Activated CD4-positive, alpha-beta T cell treated with anti-CD3 and anti-CD28 coated beads for 4 hours (primary cell): ENCODE results near the gene MATCAP1.

Source experiments
- DNase-seq, 2 donors: peaks; one replicate each; pipeline ENCODE4 v3.0.0-alpha.2; 2020

MATCAP1 gene

GRCh38 chr16:67207249-67208091 lies 23.7 kb upstream of the MATCAP1 start:
- DNase-seq: no peak

DNA sequence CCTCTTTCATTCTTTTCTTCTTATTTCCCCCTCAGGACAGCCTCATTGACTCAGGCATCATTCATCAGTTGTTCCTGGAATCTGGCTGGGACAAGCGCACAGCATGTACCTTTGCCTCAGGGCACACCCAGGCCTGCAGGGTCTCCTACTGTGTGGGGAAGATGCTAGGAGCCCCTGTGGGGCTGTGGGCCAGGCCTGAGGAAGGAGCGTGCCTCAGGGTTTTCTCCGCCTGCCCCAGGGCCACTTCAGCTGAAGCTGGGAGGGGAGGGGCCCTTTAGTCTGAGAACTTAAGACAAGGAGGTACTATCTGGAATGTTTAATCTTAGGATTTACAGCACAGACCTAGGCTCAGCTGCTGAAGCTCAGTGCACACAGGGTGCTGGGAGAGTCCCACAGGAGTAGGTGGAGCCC lies 23.1 kb upstream of the MATCAP1 start:
- no peak for DNase-seq

GRCh38 chr16:67206129-67206837 lies 22.5 kb upstream of the MATCAP1 start:
- DNase-seq: no peak

DNA sequence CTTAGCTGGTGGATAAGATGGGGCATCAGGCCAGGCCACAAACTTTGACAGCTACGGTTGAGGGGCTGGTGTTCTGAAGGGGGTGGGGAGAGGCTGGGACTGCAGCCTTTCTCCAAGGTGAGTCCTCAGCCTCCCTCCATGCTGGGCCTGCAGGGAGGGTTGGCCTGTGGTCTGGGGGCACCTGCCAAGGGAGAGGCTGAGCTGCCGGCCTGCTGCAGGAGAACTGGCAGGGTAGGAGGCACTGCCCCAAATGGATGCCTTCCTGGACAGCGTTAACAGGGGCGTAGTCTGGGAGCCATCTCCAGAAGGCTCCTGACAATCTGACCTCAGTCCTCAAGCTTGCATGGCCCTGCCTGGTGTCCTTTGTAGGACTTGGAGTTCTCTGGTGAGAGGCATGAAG lies 20.3 kb upstream of the MATCAP1 start:
- DNase-seq: no peak

GRCh38 chr16:67202956-67203493 lies 19.3 kb upstream of the MATCAP1 start:
- DNase-seq: no peak

GRCh38 chr16:67202426-67202825 lies 18.7 kb upstream of the MATCAP1 start:
- DNase-seq: no peak

- DNase-seq: no peak
These were observed 17.9 kb upstream of the MATCAP1 start for GRCh38 chr16:67201411-67202345.

DNA sequence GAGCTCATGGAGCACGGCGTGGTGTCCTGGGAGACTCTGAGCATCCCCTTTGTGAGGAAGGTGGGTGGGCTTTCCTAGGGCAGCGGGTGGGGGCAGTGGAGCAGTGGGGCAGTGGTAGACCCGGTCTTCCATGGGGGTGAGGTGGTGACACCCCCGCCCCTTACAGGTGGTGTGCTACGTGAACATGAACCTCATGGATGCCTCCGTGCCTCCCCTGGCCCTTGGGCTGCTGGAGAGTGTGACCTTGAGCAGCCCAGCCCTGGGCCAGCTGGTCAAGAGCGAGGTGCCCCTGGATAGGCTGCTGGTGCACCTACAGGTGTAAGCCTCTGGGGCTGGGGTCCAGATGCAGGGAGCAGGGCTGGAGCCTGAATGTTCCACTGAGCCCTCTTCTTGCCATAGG lies 16.7 kb upstream of the MATCAP1 start:
- no peak for DNase-seq

DNA sequence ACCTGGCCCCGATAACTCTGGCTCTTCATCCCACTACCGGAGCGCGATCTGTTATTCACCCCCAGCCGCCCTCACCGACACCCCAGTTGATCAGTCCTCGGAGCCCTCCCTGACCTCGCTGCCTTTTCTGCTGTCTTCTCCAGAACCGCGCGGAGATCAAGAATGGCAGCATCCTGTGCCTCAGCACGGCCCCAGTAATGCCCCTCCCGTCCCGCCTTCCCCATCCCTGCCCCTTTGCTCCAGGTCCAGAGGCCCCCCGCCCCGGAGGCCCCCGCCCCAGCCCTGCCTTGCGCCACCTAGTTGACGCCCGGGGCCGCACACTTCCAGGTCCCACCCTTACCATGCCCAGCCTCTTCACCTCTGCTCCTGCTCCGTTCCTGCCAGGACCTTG lies 16.0 kb upstream of the MATCAP1 start:
- DNase-seq: no peak

GRCh38 chr16:67199011-67199807 lies 15.4 kb upstream of the MATCAP1 start, which contains the start of gene ELMO3:
ELMO3 (plus strand) TSS chr16:67199131; CDS start chr16:67199327, 196 bp downstream.
- DNase-seq: no peak

DNA sequence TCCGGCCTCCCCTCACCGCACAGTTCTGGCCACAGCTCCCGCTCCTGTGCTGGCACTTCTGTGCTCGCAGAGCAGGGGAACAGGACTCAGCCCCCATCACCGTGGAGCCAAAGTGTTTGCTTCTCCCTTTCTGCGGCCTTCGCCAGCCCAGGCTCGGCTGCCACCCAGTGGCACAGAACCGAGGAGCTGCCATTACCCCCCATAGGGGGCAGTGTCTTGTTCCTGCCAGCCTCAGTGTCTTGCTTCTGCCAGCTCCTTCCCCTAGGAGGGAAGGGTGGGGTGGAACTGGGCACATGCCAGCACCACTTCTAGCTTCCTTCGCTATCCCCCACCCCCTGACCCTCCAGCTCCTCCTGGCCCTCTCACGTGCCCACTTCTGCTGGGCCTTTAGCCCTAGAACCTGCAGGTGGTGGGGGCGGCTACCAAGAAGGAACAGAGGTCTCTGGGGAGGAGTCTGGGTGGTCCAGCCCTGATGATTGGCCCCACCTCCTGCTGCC lies 14.5 kb upstream of the MATCAP1 start:
- no peak for DNase-seq

DNA sequence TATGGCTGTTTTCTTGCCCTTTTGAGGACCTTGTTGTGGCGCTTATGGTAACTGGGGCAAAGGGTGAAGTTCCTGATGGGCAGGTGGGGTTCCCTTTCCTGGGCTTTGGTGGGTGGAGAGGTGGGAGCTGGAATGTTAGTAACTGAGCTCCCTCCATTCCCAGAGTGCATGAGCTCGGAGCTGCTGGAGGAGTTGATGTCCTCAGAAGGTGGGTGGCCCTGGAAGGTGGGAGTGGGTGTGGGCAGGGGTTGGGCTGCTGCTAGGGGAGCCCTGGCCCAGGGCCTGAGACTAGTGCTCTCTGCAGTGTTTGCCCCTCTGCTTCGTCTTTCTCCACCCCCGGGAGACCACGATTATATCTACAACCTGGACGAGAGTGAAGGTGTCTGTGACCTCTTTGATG lies 13.9 kb upstream of the MATCAP1 start:
- no peak for DNase-seq

- no peak for DNase-seq
These were observed 13.1 kb upstream of the MATCAP1 start for GRCh38 chr16:67196881-67197280.

DNA sequence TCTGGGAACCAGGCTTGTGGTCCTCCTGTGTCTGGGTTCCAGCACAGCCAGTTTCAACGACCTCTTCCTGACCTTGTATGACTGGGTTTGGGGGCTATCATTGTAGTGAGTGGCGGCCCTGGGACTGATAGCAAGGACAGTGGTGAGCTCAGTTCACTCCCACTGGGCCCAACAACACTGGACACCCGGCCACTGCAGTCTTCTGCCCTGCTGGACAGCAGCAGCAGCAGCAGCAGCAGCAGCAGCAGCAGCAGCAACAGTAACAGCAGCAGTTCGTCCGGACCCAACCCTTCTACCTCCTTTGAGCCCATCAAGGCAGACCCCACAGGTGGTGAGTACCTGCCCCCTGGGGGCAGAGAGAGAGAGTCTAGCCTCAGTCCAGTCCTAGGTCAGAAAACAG lies 11.9 kb upstream of the MATCAP1 start:
- DNase-seq: no peak

DNA sequence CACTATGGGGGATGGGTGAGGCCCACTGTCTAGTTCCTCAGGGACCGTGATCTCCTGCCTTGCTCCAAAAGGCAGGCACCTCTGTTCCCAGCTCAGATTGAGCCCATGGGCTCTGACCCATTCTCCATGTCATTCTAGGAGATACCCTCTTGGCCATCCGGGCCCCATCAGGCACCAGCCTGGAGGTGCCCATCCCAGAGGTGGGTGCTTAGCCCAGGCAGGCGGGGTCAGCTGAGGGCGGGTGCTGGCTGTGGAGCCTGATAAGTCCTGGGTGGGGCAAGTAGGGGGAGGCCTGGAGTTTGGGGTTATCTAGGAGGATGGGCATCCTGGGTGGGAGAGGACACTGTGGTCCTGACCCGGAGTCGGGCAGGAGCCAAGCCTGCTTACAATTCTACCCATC lies 10.5 kb upstream of the MATCAP1 start:
- DNase-seq: no peak

DNA sequence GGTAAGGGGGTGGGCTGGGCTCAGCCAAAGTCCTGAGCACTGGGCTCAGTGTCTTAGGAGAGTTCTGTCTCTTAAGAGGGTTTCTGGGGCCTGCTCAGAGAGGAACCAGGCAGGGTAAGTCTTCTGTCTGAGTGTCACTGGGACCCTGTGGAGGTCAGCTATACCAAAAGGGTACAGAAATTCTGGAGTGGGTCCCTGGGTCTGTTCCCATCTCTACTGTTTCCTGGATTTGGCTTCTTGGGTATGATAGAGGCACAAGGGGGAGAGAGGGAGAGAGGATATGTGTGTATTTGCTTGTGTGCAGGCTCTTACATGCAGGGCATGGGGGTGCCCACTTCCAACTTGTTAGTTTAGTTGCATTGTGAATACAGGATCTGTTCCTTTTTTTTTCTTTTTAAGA lies 9.8 kb upstream of the MATCAP1 start:
- DNase-seq: no peak

GRCh38 chr16:67192781-67193361 lies 9.1 kb upstream of the MATCAP1 start:
- DNase-seq: no peak

DNA sequence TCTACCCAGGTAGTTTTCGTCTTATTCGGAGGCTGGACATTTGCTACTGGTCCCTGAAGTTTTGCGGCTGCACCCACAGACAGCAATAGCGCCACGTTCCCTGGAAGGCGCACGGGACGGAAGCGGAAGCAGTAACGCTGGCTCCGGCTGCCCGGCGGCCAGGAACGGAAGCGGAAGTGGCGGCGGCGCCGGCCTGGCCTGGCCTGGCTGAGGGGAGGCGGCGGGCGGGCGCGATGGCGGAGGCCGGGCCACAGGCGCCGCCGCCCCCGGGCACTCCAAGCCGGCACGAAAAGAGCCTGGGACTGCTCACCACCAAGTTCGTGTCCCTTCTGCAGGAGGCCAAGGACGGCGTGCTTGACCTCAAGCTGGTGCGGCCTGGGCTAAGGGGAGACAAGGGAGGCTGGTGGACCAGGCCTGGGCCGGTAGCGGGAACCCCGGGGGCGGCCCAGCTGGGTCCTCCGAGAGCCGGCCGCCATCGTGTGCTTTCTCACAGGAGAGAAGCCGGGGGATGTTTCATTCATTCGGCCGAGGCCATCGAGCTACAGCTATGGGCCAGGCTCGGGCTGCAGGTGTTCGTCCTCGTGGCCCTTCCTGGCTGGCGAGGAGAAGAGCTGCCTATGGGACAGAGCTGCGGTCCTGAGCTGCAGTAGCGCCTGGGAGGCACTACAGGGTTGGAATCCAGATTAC lies 8.4 kb upstream of the MATCAP1 start, which contains the start of gene E2F4:
Gene E2F4 (plus strand): TSS at position 161 of the 687 bp plus-strand sequence. CDS start 73 bp downstream, at position 234.
- DNase-seq: peak; percentile 82 to 84

- DNase-seq: no peak
These were observed 7.7 kb upstream of the MATCAP1 start for GRCh38 chr16:67191411-67191994.
